Activated B cell treated with CpG ODN at 0.5 μM for 24 hours (primary cell): ENCODE measurements around the gene CTSL. TPM values are rescaled to one million over a fixed set of nuclear protein-coding genes. Genes with fewer than 3 reads are reported as not detected.

Source experiments
- ATAC-seq: fragments of 200-7000 bp; cut with Tn5 transposase; one replicate; pipeline ENCODE4 v1.10.0; 2021; ENCODE audit warnings: low read depth, mild to moderate bottlenecking, moderate library complexity
- CTCF ChIA-PET: fragments of 350-600 bp; sonication (Branson Sonifier 250); formaldehyde crosslinking; loops from one replicate; lab custom pipeline; 2021; ENCODE audit warnings: antibody characterized with exemption; lab: Charles Lee
- POLR2A ChIA-PET: fragments of 350-600 bp; sonication (Branson Sonifier 250); formaldehyde crosslinking; loops from one replicate; lab custom pipeline; 2021; ENCODE audit warnings: antibody characterized with exemption; lab: Charles Lee
- DNase-seq: peaks from one replicate; pipeline ENCODE4 v3.0.0; 2022
- H3K27ac Mint-ChIP-seq: one replicate; pipeline ENCODE4 v1.8.0; 2020; ENCODE audit warnings: mixed read lengths
- H3K27me3 Mint-ChIP-seq: one replicate; pipeline ENCODE4 v1.8.0; 2021; ENCODE audit warnings: mixed read lengths
- H3K36me3 Mint-ChIP-seq: one replicate; pipeline ENCODE4 v1.8.0; 2021; ENCODE audit warnings: low read depth, mixed read lengths
- H3K4me1 Mint-ChIP-seq: one replicate; pipeline ENCODE4 v1.8.0; 2021; ENCODE audit warnings: mixed read lengths
- H3K4me3 Mint-ChIP-seq: one replicate; pipeline ENCODE4 v1.8.0; 2020; ENCODE audit warnings: mild to moderate bottlenecking, mixed read lengths
- H3K9me3 Mint-ChIP-seq: one replicate; pipeline ENCODE4 v1.8.0; 2020; ENCODE audit warnings: mixed read lengths
- CTCF ChIP-seq: fragments of 200-600 bp; IDR thresholded peaks from one replicate; pipeline ENCODE4 v1.8.0; 2022; ENCODE audit warnings: antibody characterized with exemption, mild to moderate bottlenecking
- intact Hi-C: fragments of 100-400 bp; cut with micrococcal nuclease; formaldehyde crosslinking; loops from one replicate; pipeline ENCODE4 v1.15.1; 2024
- total RNA-seq: library from RNA; stranded (reverse); gene quantifications from 2 replicates; pipeline ENCODE4 v1.2.3, GENCODE V29; 2022

Gene CTSL
- total RNA-seq, 1 donor from 2014 or later = 0.49 TPM

DNA sequence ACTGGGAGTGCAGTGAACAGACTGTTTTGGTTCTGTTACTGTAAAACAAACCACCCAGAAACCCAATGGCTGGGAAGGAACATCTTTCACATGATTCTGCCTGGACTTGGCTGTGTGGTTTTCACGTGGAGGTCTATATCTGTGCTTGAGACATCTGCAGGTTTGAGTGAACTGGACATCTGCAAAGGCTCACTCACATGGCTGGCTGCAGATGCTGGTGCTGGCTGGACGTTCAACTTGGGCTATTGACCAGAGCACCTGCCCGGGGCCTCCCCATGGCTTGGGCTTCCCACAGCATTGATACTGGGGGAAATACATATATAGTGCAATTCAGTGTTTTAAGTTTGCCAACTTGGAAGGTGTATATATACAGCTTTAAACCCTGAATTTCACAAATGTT is 6.8 kb downstream of the CTSL start:
- ATAC-seq = no peak
- no peaks in the 10 kb centered on the region for H3K36me3 Mint-ChIP-seq
- H3K9me3 Mint-ChIP-seq = peaks cover 3% of the 10 kb centered on the region
- DNase-seq = no peak
- no peak for TF ChIP-seq CTCF
- ChIA-PET POLR2A (no interaction called here), CTCF (no interaction called here)
- no peak overlapping the region for H3K27ac Mint-ChIP-seq
- peaks cover 14% of the 10 kb centered on the region for H3K27me3 Mint-ChIP-seq
- H3K4me1 Mint-ChIP-seq = no peaks in the 10 kb centered on the region
- intact Hi-C loops = no loop called here
- no peak overlapping the region for H3K4me3 Mint-ChIP-seq

- TF ChIP-seq CTCF = no peak
- ChIA-PET POLR2A (no interaction called here), CTCF (no interaction called here)
- H3K36me3 Mint-ChIP-seq = no peaks in the 10 kb centered on the region
- no peak overlapping the region for H3K4me3 Mint-ChIP-seq
- H3K27ac Mint-ChIP-seq = no peak overlapping the region
- peaks cover 5% of the 10 kb centered on the region for H3K9me3 Mint-ChIP-seq
- peaks cover 16% of the 10 kb centered on the region for H3K27me3 Mint-ChIP-seq
- intact Hi-C loops = no loop called here
- no peaks in the 10 kb centered on the region for H3K4me1 Mint-ChIP-seq
- DNase-seq = no peak
- ATAC-seq = no peak
Measured at GRCh38 chr9:87733273-87734052, 7.5 kb downstream of the CTSL start.

GRCh38 chr9:87734106-87734505 is 8.2 kb downstream of the CTSL start:
- Mint-ChIP-seq H3K27ac (no peak overlapping the region), H3K36me3 (no peaks in the 10 kb centered on the region), H3K4me1 (no peaks in the 10 kb centered on the region), H3K9me3 (peaks cover 5% of the 10 kb centered on the region), H3K4me3 (no peak overlapping the region), H3K27me3 (peaks cover 16% of the 10 kb centered on the region)
- DNase-seq (no peak), ATAC-seq (no peak)
- ChIA-PET CTCF (no interaction called here), POLR2A (no interaction called here)
- intact Hi-C loops = no loop called here
- TF ChIP-seq CTCF = no peak

DNA sequence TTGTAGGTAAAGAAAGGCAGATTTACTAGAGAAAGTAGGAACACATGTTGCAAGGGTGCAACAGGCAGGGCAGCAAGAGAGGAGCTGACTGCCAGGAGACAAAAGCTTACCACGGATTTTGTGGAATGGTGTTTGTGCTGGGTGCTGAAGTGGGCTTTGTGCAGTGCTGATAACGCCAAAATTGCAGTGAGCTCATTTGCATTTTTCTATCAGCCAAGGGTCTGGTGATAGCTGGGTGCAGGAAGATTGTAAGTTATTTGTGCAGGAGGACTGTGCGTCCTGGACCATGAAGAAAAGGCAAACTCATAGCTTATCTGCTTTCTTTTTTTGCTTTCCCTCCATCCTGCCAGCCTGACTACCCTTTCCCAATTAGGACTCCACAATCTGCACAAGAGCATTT is 13.6 kb downstream of the CTSL start:
- no peak for DNase-seq
- no peak for TF ChIP-seq CTCF
- H3K36me3 Mint-ChIP-seq = no peaks in the 10 kb centered on the region
- H3K27ac Mint-ChIP-seq = no peak overlapping the region
- H3K4me3 Mint-ChIP-seq = no peak overlapping the region
- peaks cover 7% of the 10 kb centered on the region for H3K27me3 Mint-ChIP-seq
- H3K9me3 Mint-ChIP-seq = peaks cover 5% of the 10 kb centered on the region
- ChIA-PET POLR2A (no interaction called here), CTCF (no interaction called here)
- intact Hi-C loops = no loop called here
- H3K4me1 Mint-ChIP-seq = no peaks in the 10 kb centered on the region
- ATAC-seq = no peak

- H3K4me1 Mint-ChIP-seq = no peaks in the 10 kb centered on the region
- H3K4me3 Mint-ChIP-seq = no peak overlapping the region
- no peak overlapping the region for H3K27ac Mint-ChIP-seq
- DNase-seq (no peak), ATAC-seq (no peak)
- no peak for TF ChIP-seq CTCF
- H3K9me3 Mint-ChIP-seq = peaks cover 5% of the 10 kb centered on the region
- H3K27me3 Mint-ChIP-seq = peaks cover 7% of the 10 kb centered on the region
- H3K36me3 Mint-ChIP-seq = no peaks in the 10 kb centered on the region
- CTCF ChIA-PET = no interaction called here
- POLR2A ChIA-PET = no interaction called here
- intact Hi-C loops = no loop called here
Measured at GRCh38 chr9:87740209-87740608, 14.3 kb downstream of the CTSL start.
